Epithelial cell of proximal tubule (primary cell): Measurements from ENCODE around the gene FYN. TPM values are rescaled to one million over a fixed set of nuclear protein-coding genes. Genes with fewer than 3 reads are reported as not detected.

ENCODE experiments used
- DNase-seq: peaks from one replicate; pipeline ENCODE4 v3.0.0-alpha.2; 2011; ENCODE audit warnings: low read depth
- H3K4me3 ChIP-seq: 2 replicates; pipeline ENCODE4 v1.5.1; 2011; ENCODE audit warnings: low read depth, mild to moderate bottlenecking, low read length
- CTCF ChIP-seq: conservative IDR thresholded peaks from 2 replicates; pipeline ENCODE4 v1.5.1; 2012; ENCODE audit warnings: low read depth, mild to moderate bottlenecking, low read length
- total RNA-seq: library from RNA; depleted of rRNA; stranded (reverse); fragments of >200 nt; gene quantifications from 2 replicates; pipeline ENCODE4 v1.2.3, GENCODE V29; 2015

FYN gene
- total RNA-seq, 1 donor from 2014 or later = 55.4 TPM

- no peak for TF ChIP-seq CTCF
- H3K4me3 ChIP-seq = no peak overlapping the region
- no peak for DNase-seq
Measured at GRCh38 chr6:111687652-111688051, 185.6 kb downstream of the FYN start.

DNA sequence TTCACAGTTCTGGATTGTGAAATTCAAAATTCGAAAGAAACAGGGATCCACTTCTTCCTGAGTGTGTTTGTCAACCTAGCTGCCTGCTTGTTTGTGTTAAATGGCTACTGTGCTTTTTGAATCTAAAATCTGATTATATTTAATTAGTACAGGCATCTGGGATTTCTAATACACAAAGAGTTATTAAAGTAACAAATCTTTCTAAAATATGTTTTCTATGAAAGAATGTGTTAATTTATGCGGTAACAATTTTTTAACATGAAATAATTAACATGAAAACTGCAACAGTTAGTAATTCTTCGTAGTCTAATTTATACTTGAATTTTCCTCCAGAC is 186.4 kb downstream of the FYN start:
- no peak for TF ChIP-seq CTCF

GRCh38 chr6:111686249-111686931 is 186.9 kb downstream of the FYN start:
- no peak overlapping the region for H3K4me3 ChIP-seq
- TF ChIP-seq CTCF = no peak
- DNase-seq = no peak

More for the DNA sequence above, 186.4 kb downstream of the FYN start:
- no peak overlapping the region for H3K4me3 ChIP-seq
- no peak for DNase-seq

GRCh38 chr6:111685526-111685925 is 187.7 kb downstream of the FYN start:
- DNase-seq = no peak
- no peak for TF ChIP-seq CTCF
- H3K4me3 ChIP-seq = no peak overlapping the region

GRCh38 chr6:111685058-111685457 is 188.2 kb downstream of the FYN start:
- no peak overlapping the region for H3K4me3 ChIP-seq
- TF ChIP-seq CTCF = no peak
- no peak for DNase-seq

- H3K4me3 ChIP-seq = no peak overlapping the region
- peak; percentile 48 for DNase-seq
- no peak for TF ChIP-seq CTCF
Measured at GRCh38 chr6:111683749-111684267, 189.4 kb downstream of the FYN start.

DNA sequence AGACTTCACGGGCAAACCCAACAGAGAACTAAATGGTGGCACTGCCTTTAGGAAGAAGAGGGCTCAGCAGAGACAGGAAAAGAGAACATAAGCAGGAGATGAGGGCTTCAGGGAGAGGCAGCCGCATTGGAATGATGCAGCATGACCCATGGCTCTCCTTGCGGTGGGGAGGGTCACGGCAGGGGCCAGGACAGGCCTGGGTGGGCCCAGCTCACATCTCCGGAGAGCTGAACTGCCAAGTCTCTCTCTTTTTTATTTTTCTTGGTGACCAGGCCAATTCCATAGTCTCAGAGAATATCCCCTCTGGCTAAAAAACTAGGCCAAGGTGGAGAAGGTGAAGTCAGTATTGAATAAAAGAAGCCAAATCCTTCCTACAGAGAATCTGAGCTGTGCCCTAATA is 190.1 kb downstream of the FYN start:
- H3K4me3 ChIP-seq = no peak overlapping the region
- TF ChIP-seq CTCF = no peak
- no peak for DNase-seq
